Measurements from ENCODE around the gene ZNF654.
A peak's percentile ranks its signal among the peaks of the same experiment; 100 is the strongest.
"Not testable (repeated sequence)": the region's sequence is repeated elsewhere in the genome, so short reads cannot be mapped to it uniquely, and the experiment has no call there.

Gene ZNF654

GRCh38 chr3:88142094-88142624, 83.1 kb downstream of the ZNF654 start:
- no peak for DNase-seq

- no peak for DNase-seq
These were observed 88.2 kb downstream of the ZNF654 start for GRCh38 chr3:88147261-88147660.

- DNase-seq: no peak
These were observed 89.6 kb downstream of the ZNF654 start for GRCh38 chr3:88148651-88149050.

DNA sequence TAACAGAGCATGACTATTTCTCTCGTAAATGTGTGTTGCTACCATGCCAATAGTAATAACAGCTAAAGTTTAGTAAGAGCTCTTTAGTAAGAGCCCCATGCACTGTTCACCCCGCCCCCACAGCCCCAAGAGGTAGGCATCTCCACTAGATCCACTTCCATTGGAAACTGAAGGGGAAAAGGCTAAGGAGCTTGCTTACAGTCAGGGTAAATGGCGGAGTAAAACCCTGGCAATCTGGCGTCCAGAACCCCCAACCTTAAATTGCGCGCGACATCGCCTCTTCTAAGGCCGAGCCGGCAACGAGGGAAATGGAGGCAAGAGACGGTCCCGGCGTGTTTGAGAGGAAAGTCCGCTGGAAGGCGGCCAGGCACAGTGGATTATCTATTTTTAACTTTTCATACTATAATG, 90.0 kb downstream of the ZNF654 start:
- DNase-seq: peak; percentile 69 to 71

DNA sequence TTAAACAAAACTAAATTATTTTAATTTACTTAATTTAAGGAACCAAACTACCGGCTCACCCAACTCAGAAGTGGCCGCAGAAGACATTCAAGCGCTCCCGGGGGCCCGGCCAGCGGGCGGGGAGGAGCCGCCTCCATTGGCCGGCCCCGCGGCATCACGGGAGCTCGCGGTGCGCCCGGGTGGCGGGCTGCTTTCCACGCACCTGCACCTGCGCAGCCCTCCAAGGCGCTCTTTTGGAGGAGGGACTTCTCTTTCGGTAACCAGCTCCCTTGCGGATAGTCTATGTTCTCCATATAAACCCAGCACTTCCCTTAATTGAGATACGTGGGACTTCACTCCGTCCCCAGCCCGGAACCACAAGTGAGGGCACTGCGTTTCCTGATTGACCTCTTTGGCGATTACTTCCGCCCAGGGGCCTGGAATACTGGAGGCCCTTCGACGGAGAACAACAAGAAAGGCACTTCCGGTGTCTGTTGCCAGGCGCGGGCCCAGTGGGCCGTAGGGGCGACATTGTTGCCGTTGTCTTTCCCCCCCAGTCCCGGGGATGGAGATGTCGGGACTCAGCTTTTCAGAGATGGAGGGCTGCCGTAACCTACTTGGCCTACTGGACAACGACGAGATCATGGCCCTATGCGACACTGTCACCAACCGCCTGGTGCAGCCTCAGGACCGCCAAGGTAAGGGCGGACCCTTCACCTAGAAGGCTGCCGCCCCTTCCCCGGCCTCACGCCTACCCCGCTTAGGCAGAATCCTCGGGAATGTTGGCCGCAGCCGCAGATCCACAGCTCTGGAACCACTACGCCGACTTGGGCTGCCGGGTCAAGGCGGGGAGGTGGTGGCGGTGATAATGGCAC, 90.7 kb downstream of the ZNF654 start, which contains the start of gene C3orf38:
Gene C3orf38, plus strand, starts transcription at position 451 of the 854 bp plus-strand sequence. Its CDS starts 94 bp downstream, at position 545.
- peak; percentile 93 to 94 for DNase-seq

GRCh38 chr3:88150371-88150770, 91.3 kb downstream of the ZNF654 start:
- peak; percentile 66 to 68 for DNase-seq

DNA sequence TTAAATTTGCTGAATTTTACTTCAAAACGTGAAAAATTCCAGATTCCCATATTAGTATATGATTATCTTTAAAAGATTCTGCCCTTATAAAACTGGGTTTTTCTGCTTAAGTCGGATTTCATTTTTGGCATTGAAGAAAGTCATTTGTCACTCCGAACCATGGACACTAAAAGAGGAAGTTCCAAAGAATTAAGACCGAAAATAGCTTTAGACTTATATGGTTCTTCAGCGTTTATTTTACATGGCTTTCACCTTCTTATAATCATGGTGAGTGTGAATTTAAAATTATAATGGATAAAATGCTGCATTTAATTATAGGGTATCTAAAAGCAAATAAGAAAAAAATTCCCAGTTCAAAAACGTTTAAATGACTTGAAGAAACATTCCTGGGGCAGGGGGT, 91.8 kb downstream of the ZNF654 start:
- DNase-seq: peak; percentile 10 to 38

DNA sequence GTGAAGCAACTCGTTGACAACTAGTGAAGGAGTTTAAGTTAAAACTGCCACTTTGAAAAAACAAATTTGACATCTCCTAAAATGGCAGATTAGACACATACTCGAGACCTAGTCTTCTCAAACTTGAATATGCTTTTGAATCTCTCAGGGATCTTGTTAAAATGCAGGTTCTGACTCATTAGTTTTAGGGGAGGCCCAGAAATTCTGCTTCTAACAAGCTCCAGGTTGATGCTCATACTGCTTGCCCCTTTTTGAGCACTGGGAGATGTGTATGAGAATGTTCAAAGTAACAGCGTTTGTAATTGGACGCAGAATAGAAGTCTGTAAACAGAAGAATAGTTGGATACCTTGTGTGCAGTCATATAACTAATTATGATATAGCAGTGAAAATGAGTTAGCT, 92.3 kb downstream of the ZNF654 start:
- no peak for DNase-seq

GRCh38 chr3:88152841-88153240, 93.8 kb downstream of the ZNF654 start:
- peak in 1 of 2 donors; percentile 29 for DNase-seq

- DNase-seq: no peak
These were observed 107.4 kb downstream of the ZNF654 start for GRCh38 chr3:88166419-88166971.

- DNase-seq: no peak
These were observed 108.1 kb downstream of the ZNF654 start for GRCh38 chr3:88167173-88167572.

- no peak for DNase-seq
These were observed 108.6 kb downstream of the ZNF654 start for GRCh38 chr3:88167704-88168103.

DNA sequence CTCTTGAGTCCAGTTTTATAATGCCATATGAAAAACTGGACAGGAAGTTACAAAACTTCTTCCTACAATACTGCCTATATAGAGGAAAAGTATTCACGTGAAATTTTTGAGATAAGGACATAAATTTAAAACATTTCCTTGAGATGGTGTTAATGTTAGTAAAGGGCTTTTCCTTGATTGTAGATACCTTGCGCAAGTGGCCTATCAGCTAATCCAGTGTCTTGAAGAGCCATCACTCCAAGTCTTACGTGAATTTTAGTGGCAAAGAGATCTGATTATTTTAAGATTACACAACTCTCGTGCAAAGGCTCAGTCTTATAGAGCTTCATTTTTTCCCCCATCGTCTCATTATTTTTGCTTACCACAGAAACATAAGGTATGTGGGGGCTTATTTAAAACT, 109.1 kb downstream of the ZNF654 start:
- DNase-seq: no peak

DNA sequence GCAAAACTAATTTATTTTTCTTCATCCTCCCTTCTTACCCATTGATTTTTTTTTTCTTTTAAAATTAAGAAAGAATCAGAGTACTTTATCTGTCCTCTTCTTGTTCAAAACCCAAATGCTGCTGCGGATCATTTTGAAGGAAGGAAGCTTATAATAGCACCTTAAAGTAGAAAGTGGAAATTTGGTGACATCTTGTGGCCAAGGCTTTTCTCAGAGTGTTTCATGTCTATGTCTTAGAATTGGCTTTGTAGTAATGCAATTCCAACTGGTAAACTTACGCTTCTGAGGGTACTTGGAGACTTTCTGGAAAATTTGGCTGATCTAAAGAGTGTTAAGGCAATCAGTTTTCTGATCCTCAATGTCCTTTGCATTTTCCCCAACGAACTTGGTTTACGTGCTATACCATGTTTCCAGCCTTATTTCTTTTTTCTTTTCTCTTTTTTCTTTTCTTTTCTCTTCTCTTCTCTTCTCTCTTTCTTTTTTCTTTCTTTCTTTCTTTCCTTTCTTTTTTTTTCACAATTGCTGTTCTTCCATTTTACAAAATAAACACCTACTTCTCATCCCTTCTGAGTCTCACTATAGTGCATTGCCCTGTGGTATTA, 121.4 kb downstream of the ZNF654 start:
- peak; percentile 45 to 50 for DNase-seq

DNA sequence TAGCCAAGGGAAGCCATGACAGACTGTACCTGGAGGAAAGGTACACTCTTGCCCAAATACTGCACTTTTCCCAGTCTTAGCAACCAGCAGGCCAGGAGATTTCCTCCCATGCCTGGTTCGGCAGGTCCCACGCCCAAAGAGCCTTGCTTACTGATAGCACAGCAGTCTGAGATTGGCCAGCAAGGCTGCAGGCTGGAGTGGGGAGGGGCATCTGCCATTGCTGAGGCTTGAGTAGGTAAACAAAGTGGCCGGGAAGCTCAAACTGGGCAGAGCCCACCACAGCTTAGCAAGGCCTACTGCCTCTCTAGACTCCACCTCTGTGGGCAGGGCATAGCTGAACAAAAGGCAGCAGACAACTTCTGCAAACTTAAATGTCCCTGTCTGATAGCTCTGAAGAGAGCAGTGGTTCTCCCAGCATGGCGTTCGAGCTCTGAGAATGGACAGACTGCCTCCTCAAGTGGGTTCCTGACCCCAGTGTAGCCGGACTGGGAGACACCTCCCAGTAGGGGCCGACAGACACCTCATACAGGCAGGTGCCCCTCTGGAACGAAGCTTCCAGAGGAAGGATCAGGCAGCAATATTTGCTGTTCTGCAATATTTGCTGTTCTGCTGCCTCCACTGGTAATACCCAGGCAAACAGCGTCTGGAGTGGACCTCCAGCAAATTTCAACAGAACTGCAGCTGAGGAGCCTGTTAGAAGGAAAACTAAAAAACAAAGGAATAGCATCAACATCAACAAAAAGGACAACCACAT, 123.3 kb downstream of the ZNF654 start:
- DNase-seq: not testable (repeated sequence)

DNA sequence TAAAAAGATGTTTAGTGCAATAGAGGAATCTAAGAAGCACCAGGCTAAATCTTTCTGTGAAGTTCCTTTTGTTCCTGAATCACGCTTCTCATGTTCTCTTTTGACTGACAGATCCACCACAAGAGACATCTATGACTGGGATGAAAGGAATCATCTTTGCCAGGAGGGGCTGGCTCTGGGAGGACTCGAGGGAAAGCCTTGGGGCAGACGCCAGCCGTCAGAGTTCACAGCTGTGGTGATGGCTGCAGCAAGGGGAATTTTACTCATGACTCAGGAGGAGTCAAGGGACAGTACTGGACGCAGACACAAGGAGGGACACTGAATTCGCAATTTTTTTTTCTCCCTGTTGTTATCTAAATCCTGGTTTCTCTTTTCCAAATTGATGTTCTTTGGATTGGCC, 129.4 kb downstream of the ZNF654 start:
- no peak for DNase-seq

- DNase-seq: no peak
These were observed 130.3 kb downstream of the ZNF654 start for GRCh38 chr3:88189361-88189810.

- DNase-seq: no peak
These were observed 132.9 kb downstream of the ZNF654 start for GRCh38 chr3:88191872-88192409.

DNA sequence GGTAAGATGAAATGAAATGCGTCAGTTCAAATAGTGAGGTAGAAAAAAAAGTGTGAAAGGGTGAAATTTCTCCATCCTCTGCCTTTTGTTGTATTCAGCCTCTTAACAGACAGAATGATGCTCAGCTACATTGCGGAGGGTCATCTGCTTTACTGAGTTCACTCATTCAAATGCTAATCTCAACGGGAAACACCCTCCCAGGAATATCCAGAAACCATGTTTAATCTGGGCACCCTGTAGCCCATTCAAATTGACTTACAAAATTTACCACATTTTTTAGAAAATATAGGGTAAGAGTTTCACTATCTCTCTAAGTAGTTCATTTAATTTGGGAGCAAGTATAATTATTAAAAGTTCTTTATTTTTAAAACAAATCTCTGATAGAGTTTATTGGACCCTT, 133.6 kb downstream of the ZNF654 start:
- DNase-seq: no peak
